Panc1 (cell line): Measurements from ENCODE around the gene PRPF40A.

Source experiments
- POLR2AphosphoS5 ChIP-seq: IDR thresholded peaks from 2 replicates; pipeline ENCODE4 v1.6.1; 2012; ENCODE audit warnings: mild to moderate bottlenecking, low read depth, low read length, moderate library complexity
- TCF7L2 ChIP-seq: IDR thresholded peaks from 2 replicates; pipeline ENCODE4 v1.6.1; 2011; ENCODE audit warnings: mild to moderate bottlenecking, low read depth, low read length, inconsistent platforms
- TF ChIP-seq, protein P1 (sequence below): fragments of 450-650 bp; IDR thresholded peaks from 2 replicates; pipeline ENCODE4 v1.5.1; 2017; ENCODE audit warnings: mild to moderate bottlenecking
- TF ChIP-seq, protein P2 (sequence below), 2 experiments: IDR thresholded peaks; 2 replicates each; pipeline ENCODE4 v1.6.1; 2011 to 2012; ENCODE audit warnings: low read depth in 2 of 2, control low read depth in 1 of 2, low read length in 1 of 2, mild to moderate bottlenecking in 1 of 2, moderate library complexity in 1 of 2; ENCODE audit not compliant: insufficient read depth in 1 of 2

DNA sequence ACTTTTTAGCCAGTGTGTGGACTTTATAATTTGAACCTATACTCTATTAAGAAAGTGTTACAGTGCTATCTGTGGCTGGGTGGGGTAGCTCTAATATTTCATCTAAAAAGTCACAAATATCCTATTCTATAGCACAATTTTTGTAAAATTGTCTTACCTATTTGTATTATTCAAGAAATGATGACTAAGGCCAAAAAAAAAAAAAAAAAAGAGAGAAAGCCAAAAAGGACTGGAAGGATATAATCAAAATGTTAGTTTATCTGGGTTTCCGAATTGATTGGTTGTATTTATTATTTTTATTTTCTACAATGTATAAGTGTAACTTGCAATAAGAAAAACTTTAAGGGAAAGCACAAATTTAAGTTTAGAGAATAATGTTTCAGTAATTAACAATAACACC is 6.7 kb upstream of the PRPF40A start:
- TF ChIP-seq, protein P1, sequence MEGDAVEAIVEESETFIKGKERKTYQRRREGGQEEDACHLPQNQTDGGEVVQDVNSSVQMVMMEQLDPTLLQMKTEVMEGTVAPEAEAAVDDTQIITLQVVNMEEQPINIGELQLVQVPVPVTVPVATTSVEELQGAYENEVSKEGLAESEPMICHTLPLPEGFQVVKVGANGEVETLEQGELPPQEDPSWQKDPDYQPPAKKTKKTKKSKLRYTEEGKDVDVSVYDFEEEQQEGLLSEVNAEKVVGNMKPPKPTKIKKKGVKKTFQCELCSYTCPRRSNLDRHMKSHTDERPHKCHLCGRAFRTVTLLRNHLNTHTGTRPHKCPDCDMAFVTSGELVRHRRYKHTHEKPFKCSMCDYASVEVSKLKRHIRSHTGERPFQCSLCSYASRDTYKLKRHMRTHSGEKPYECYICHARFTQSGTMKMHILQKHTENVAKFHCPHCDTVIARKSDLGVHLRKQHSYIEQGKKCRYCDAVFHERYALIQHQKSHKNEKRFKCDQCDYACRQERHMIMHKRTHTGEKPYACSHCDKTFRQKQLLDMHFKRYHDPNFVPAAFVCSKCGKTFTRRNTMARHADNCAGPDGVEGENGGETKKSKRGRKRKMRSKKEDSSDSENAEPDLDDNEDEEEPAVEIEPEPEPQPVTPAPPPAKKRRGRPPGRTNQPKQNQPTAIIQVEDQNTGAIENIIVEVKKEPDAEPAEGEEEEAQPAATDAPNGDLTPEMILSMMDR = no peak
- TF ChIP-seq POLR2AphosphoS5 (no peak), TCF7L2 (no peak)
- TF ChIP-seq, protein P2, sequence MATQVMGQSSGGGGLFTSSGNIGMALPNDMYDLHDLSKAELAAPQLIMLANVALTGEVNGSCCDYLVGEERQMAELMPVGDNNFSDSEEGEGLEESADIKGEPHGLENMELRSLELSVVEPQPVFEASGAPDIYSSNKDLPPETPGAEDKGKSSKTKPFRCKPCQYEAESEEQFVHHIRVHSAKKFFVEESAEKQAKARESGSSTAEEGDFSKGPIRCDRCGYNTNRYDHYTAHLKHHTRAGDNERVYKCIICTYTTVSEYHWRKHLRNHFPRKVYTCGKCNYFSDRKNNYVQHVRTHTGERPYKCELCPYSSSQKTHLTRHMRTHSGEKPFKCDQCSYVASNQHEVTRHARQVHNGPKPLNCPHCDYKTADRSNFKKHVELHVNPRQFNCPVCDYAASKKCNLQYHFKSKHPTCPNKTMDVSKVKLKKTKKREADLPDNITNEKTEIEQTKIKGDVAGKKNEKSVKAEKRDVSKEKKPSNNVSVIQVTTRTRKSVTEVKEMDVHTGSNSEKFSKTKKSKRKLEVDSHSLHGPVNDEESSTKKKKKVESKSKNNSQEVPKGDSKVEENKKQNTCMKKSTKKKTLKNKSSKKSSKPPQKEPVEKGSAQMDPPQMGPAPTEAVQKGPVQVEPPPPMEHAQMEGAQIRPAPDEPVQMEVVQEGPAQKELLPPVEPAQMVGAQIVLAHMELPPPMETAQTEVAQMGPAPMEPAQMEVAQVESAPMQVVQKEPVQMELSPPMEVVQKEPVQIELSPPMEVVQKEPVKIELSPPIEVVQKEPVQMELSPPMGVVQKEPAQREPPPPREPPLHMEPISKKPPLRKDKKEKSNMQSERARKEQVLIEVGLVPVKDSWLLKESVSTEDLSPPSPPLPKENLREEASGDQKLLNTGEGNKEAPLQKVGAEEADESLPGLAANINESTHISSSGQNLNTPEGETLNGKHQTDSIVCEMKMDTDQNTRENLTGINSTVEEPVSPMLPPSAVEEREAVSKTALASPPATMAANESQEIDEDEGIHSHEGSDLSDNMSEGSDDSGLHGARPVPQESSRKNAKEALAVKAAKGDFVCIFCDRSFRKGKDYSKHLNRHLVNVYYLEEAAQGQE (IDR thresholded peaks at IDR 0.05; ENCODE audit: insufficient read depth in 1 of 2, low read depth in 2 of 2, low read length in 1 of 2) = no peak
